Naive thymus-derived CD8-positive, alpha-beta T cell (primary cell): ENCODE results near the gene CMSS1. TPM values are rescaled to one million over a fixed set of nuclear protein-coding genes. Genes with fewer than 3 reads are reported as not detected.

Experiments
- ATAC-seq, 2 donors: fragments of 150-1000 bp; cut with Tn5 transposase in 1 of 2; sonication (Bioruptor Pico), chemical (Tn5 transposase) in 1 of 2; 1 replicate in 1 of 2; 2 replicates in 1 of 2; pipeline ENCODE4 v1.10.0; 2021; ENCODE audit warnings: mild to moderate bottlenecking in 2 of 2, moderate library complexity in 2 of 2
- POLR2A ChIA-PET: fragments of 350-600 bp; sonication (Branson Sonifier 250); formaldehyde crosslinking; loops from one replicate; lab custom pipeline; 2021; ENCODE audit warnings: antibody characterized with exemption; lab: Charles Lee
- DNase-seq, 10 donors: peaks; one replicate each; pipeline versions ENCODE4 v3.0.0 to v3.0.0-alpha.2; 2020 to 2022
- H3K27ac Mint-ChIP-seq, 10 donors: one replicate each; pipeline ENCODE4 v1.8.0; 2020 to 2022; ENCODE audit warnings: mild to moderate bottlenecking in 10 of 10, mixed read lengths in 10 of 10, moderate library complexity in 4 of 10, inconsistent platforms in 1 of 10
- H3K27me3 Mint-ChIP-seq, 5 donors: one replicate each; pipeline ENCODE4 v1.8.0; 2021 to 2022; ENCODE audit warnings: mixed read lengths in 5 of 5
- H3K36me3 Mint-ChIP-seq, 3 donors: one replicate each; pipeline ENCODE4 v1.8.0; 2020 to 2022; ENCODE audit warnings: mixed read lengths in 3 of 3, mild to moderate bottlenecking in 2 of 3, inconsistent platforms in 1 of 3
- H3K4me1 Mint-ChIP-seq, 4 donors: one replicate each; pipeline ENCODE4 v1.8.0; 2021 to 2022; ENCODE audit warnings: mixed read lengths in 4 of 4
- H3K4me3 Mint-ChIP-seq, 10 donors: one replicate each; pipeline ENCODE4 v1.8.0; 2020 to 2022; ENCODE audit warnings: mild to moderate bottlenecking in 10 of 10, mixed read lengths in 10 of 10, moderate library complexity in 6 of 10, inconsistent platforms in 1 of 10
- H3K9me3 Mint-ChIP-seq, 9 donors: one replicate each; pipeline ENCODE4 v1.8.0; 2020 to 2022; ENCODE audit warnings: mixed read lengths in 9 of 9, mild to moderate bottlenecking in 3 of 9, inconsistent platforms in 1 of 9, moderate library complexity in 1 of 9
- polyA plus RNA-seq, 3 donors: library from polyadenylated mRNA; unstranded; fragments of 300-500 nt; fragmentation: Illumina TruSeq; gene quantifications; one replicate each; pipeline ENCODE4 v1.2.3, GENCODE V29; 2021
- total RNA-seq, 8 experiments: library from RNA in 2 of 8; stranded (reverse) in 2 of 8; gene quantifications; one replicate each; pipeline ENCODE4 v1.2.3 and lab custom pipeline; 2021 to 2026

Gene CMSS1
- total and polyA plus RNA-seq, 5 experiments from 2014 or later = 18.9 to 32.4 (median 29.7) TPM

- no peaks in the 10 kb centered on the region for H3K27me3 Mint-ChIP-seq
- peaks cover 0 to 8% (median 0%) of the 10 kb centered on the region in 4 donors for H3K4me1 Mint-ChIP-seq
- DNase-seq (no peak), ATAC-seq (no peak)
- peaks cover 7 to 13% (median 11%) of the 10 kb centered on the region in 3 donors for H3K36me3 Mint-ChIP-seq
- H3K4me3 Mint-ChIP-seq = no peak overlapping the region
- no peak overlapping the region for H3K27ac Mint-ChIP-seq
- POLR2A ChIA-PET = no interaction called here
- no peaks in the 10 kb centered on the region for H3K9me3 Mint-ChIP-seq
Observed at GRCh38 chr3:100110162-100110561, 292.5 kb downstream of the CMSS1 start.

- no peaks in the 10 kb centered on the region for H3K4me1 Mint-ChIP-seq
- ATAC-seq (no peak), DNase-seq (no peak)
- POLR2A ChIA-PET = no interaction called here
- H3K36me3 Mint-ChIP-seq = peaks cover 7 to 18% (median 11%) of the 10 kb centered on the region in 3 donors
- H3K27ac Mint-ChIP-seq = no peak overlapping the region
- no peaks in the 10 kb centered on the region for H3K9me3 Mint-ChIP-seq
- H3K4me3 Mint-ChIP-seq = no peak overlapping the region
- no peaks in the 10 kb centered on the region for H3K27me3 Mint-ChIP-seq
Observed at GRCh38 chr3:100111728-100112127, 294.1 kb downstream of the CMSS1 start.

- Mint-ChIP-seq H3K4me1 (no peaks in the 10 kb centered on the region), H3K27me3 (no peaks in the 10 kb centered on the region), H3K9me3 (no peaks in the 10 kb centered on the region), H3K36me3 (peaks cover 7 to 16% (median 9%) of the 10 kb centered on the region in 3 donors), H3K27ac (no peak overlapping the region), H3K4me3 (no peak overlapping the region)
- no peak for DNase-seq
- POLR2A ChIA-PET = no interaction called here
- no peak for ATAC-seq
Observed at GRCh38 chr3:100113723-100114412, 296.2 kb downstream of the CMSS1 start.

- Mint-ChIP-seq H3K9me3 (no peaks in the 10 kb centered on the region), H3K4me3 (no peak within 1 kb of the TSS), H3K27ac (no peak within 1 kb of the TSS), H3K36me3 (peaks cover 4 to 14% (median 7%) of the 10 kb centered on the region in 3 donors), H3K27me3 (no peaks in the 10 kb centered on the region), H3K4me1 (peaks cover 0 to 2% (median 0%) of the 10 kb centered on the region in 4 donors)
- DNase-seq (no peak), ATAC-seq (no peak)
- POLR2A ChIA-PET = no interaction called here
Observed at GRCh38 chr3:100114413-100115030, 296.9 kb downstream of the CMSS1 start, which contains the start of gene FILIP1L. Gene FILIP1L (minus strand): TSS chr3:100114501.

- no peak overlapping the region for H3K27ac Mint-ChIP-seq
- H3K9me3 Mint-ChIP-seq = no peaks in the 10 kb centered on the region
- DNase-seq (no peak), ATAC-seq (no peak)
- peaks cover 0 to 14% (median 14%) of the 10 kb centered on the region in 3 donors for H3K36me3 Mint-ChIP-seq
- POLR2A ChIA-PET = no interaction called here
- peaks cover 0 to 3% (median 0%) of the 10 kb centered on the region in 4 donors for H3K4me1 Mint-ChIP-seq
- no peaks in the 10 kb centered on the region for H3K27me3 Mint-ChIP-seq
- no peak overlapping the region for H3K4me3 Mint-ChIP-seq
Observed at GRCh38 chr3:100117093-100117492, 299.4 kb downstream of the CMSS1 start.

GRCh38 chr3:100120012-100120411, 302.4 kb downstream of the CMSS1 start:
- Mint-ChIP-seq H3K27ac (no peak overlapping the region), H3K4me1 (peaks cover 0 to 9% (median 0%) of the 10 kb centered on the region in 4 donors), H3K9me3 (no peaks in the 10 kb centered on the region), H3K36me3 (peaks cover 5 to 10% (median 5%) of the 10 kb centered on the region in 3 donors), H3K27me3 (no peaks in the 10 kb centered on the region), H3K4me3 (no peak overlapping the region)
- no peak for DNase-seq
- POLR2A ChIA-PET = no interaction called here
- ATAC-seq = no peak

- ATAC-seq (no peak), DNase-seq (no peak)
- POLR2A ChIA-PET = no interaction called here
- Mint-ChIP-seq H3K4me1 (peaks cover 0 to 10% (median 0%) of the 10 kb centered on the region in 4 donors), H3K4me3 (no peak overlapping the region), H3K27ac (no peak overlapping the region), H3K27me3 (no peaks in the 10 kb centered on the region), H3K9me3 (no peaks in the 10 kb centered on the region), H3K36me3 (peaks cover 3 to 10% (median 5%) of the 10 kb centered on the region in 3 donors)
Observed at GRCh38 chr3:100120693-100121092, 303.0 kb downstream of the CMSS1 start.

- POLR2A ChIA-PET = no interaction called here
Observed at GRCh38 chr3:100122321-100122720, 304.7 kb downstream of the CMSS1 start.

GRCh38 chr3:100123112-100123511, 305.4 kb downstream of the CMSS1 start:
- POLR2A ChIA-PET = no interaction called here
- no peak for ATAC-seq
- Mint-ChIP-seq H3K36me3 (peaks cover 0 to 10% (median 5%) of the 10 kb centered on the region in 3 donors), H3K27me3 (no peaks in the 10 kb centered on the region), H3K27ac (peak overlapping the region in 1 of 10 donors; percentile 6), H3K9me3 (no peaks in the 10 kb centered on the region), H3K4me1 (peaks cover 0 to 10% (median 0%) of the 10 kb centered on the region in 4 donors), H3K4me3 (no peak overlapping the region)
- DNase-seq = no peak

More at GRCh38 chr3:100122321-100122720, 304.7 kb downstream of the CMSS1 start:
- Mint-ChIP-seq H3K9me3 (no peaks in the 10 kb centered on the region), H3K4me1 (peaks cover 0 to 10% (median 0%) of the 10 kb centered on the region in 4 donors), H3K27ac (no peak overlapping the region), H3K4me3 (no peak overlapping the region), H3K27me3 (no peaks in the 10 kb centered on the region), H3K36me3 (peaks cover 0 to 10% (median 5%) of the 10 kb centered on the region in 3 donors)
- DNase-seq (no peak), ATAC-seq (no peak)

GRCh38 chr3:100124201-100124761, 306.6 kb downstream of the CMSS1 start:
- H3K27me3 Mint-ChIP-seq = no peaks in the 10 kb centered on the region
- DNase-seq (no peak), ATAC-seq (no peak)
- POLR2A ChIA-PET = no interaction called here
- no peaks in the 10 kb centered on the region for H3K9me3 Mint-ChIP-seq
- H3K27ac Mint-ChIP-seq = no peak overlapping the region
- no peak overlapping the region for H3K4me3 Mint-ChIP-seq
- peaks cover 0 to 9% (median 0%) of the 10 kb centered on the region in 4 donors for H3K4me1 Mint-ChIP-seq
- peaks cover 0 to 10% (median 5%) of the 10 kb centered on the region in 3 donors for H3K36me3 Mint-ChIP-seq

- POLR2A ChIA-PET = no interaction called here
- Mint-ChIP-seq H3K27ac (no peak overlapping the region), H3K4me3 (no peak overlapping the region), H3K27me3 (no peaks in the 10 kb centered on the region), H3K4me1 (peaks cover 0 to 8% (median 0%) of the 10 kb centered on the region in 4 donors), H3K9me3 (no peaks in the 10 kb centered on the region), H3K36me3 (peaks cover 2 to 5% (median 5%) of the 10 kb centered on the region in 3 donors)
- ATAC-seq (no peak), DNase-seq (no peak)
Observed at GRCh38 chr3:100125161-100125938, 307.7 kb downstream of the CMSS1 start.

GRCh38 chr3:100127792-100128191, 310.1 kb downstream of the CMSS1 start:
- H3K4me3 Mint-ChIP-seq = no peak overlapping the region
- DNase-seq = no peak
- no peaks in the 10 kb centered on the region for H3K27me3 Mint-ChIP-seq
- H3K9me3 Mint-ChIP-seq = no peaks in the 10 kb centered on the region
- no peak for ATAC-seq
- no peak overlapping the region for H3K27ac Mint-ChIP-seq
- H3K4me1 Mint-ChIP-seq = peaks cover 0 to 7% (median 0%) of the 10 kb centered on the region in 4 donors
- POLR2A ChIA-PET = no interaction called here
- peaks cover 0 to 9% (median 2%) of the 10 kb centered on the region in 3 donors for H3K36me3 Mint-ChIP-seq
